PC-3 (cell line): ENCODE results near the gene ADAMTS3.

Experiments
- CTCF ChIP-seq: fragments of 300-600 bp; sonication (generic); conservative IDR thresholded peaks from 2 replicates; pipeline ENCODE4 v1.5.1; 2017; ENCODE audit warnings: antibody characterized with exemption, low read depth, mild to moderate bottlenecking, low read length
- EZH2 ChIP-seq: fragments of 300-600 bp; sonication (generic); IDR thresholded peaks from one replicate; pipeline ENCODE4 v1.6.1; 2017; ENCODE audit warnings: antibody characterized with exemption, mild to moderate bottlenecking, low read length; ENCODE audit not compliant: unreplicated experiment
- EZH2phosphoT487 ChIP-seq: fragments of 300-600 bp; sonication (generic); IDR thresholded peaks from 2 replicates; pipeline ENCODE4 v1.6.1; 2018; ENCODE audit warnings: mild to moderate bottlenecking, antibody characterized with exemption, low read length, borderline replicate concordance

GRCh38 chr4:72531322-72531721, 37.7 kb downstream of the ADAMTS3 start:
- no peak for TF ChIP-seq EZH2phosphoT487
- TF ChIP-seq CTCF, result no peak
- TF ChIP-seq EZH2, result no peak
